Fibroblast of the aortic adventitia (primary cell): ENCODE measurements around the gene AKAP13. TPM values are rescaled to one million over a fixed set of nuclear protein-coding genes. Genes with fewer than 3 reads are reported as not detected.
A peak's percentile ranks its signal among the peaks of the same experiment; 100 is the strongest.
"Not testable (repeated sequence)": the region's sequence is repeated elsewhere in the genome, so short reads cannot be mapped to it uniquely, and the experiment has no call there.

Experiments
- DNase-seq: peaks from one replicate; pipeline ENCODE4 v3.0.0-alpha.2; 2010; ENCODE audit warnings: low read depth
- H3K4me3 ChIP-seq: 2 replicates; pipeline ENCODE4 v1.5.1; 2011; ENCODE audit warnings: low read depth, mild to moderate bottlenecking, control low read depth, low read length, moderate library complexity
- CTCF ChIP-seq: IDR thresholded peaks from 2 replicates; pipeline ENCODE4 v1.5.1; 2011; ENCODE audit warnings: mild to moderate bottlenecking, low read length, control low read depth, inconsistent platforms; ENCODE audit not compliant: insufficient read depth
- total RNA-seq: library from RNA; depleted of rRNA; stranded (reverse); fragments of >200 nt; gene quantifications from 2 replicates; pipeline ENCODE4 v1.2.3, GENCODE V29; 2012; ENCODE audit warnings: low replicate concordance

AKAP13 gene
- total RNA-seq, 1 donor, result 89.9 TPM

DNA sequence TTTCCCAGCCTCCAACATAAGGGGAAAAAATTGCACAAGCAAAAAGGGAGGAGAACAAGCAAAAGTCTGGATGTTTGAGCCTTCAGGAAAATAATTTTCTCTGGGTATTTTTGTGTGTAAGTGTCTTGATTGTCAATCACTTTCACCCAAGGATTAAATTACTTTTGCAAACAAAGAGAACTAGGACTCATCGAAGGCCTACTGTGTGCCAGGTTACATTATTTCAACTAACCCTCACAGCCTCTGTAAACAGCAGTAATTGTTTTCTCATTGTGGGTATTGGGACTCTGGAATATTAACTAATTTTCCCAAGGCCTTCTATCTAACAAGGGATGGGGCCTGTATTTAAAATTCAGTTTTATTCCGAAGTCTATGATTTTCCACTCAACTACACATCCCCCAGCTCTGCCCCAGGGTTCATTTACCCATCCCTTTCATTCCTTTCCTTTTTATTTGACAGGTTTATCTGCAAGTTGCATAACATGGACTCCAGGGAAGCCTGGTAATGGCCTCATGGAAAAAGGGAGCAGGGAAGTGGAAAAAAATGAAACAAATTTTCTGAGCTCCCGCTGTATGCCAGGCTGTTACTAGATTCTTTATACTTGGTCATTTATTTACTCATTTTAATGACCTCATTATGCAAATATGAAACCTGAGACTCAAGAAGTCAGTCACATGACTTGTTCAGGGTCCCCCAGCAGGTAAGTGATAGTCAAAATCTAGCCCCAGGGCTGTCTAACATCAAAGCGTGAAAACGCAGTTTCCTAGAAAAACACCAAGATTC lies 32.9 kb upstream of the AKAP13 start:
- not testable (repeated sequence) for H3K4me3 ChIP-seq, DNase-seq

DNA sequence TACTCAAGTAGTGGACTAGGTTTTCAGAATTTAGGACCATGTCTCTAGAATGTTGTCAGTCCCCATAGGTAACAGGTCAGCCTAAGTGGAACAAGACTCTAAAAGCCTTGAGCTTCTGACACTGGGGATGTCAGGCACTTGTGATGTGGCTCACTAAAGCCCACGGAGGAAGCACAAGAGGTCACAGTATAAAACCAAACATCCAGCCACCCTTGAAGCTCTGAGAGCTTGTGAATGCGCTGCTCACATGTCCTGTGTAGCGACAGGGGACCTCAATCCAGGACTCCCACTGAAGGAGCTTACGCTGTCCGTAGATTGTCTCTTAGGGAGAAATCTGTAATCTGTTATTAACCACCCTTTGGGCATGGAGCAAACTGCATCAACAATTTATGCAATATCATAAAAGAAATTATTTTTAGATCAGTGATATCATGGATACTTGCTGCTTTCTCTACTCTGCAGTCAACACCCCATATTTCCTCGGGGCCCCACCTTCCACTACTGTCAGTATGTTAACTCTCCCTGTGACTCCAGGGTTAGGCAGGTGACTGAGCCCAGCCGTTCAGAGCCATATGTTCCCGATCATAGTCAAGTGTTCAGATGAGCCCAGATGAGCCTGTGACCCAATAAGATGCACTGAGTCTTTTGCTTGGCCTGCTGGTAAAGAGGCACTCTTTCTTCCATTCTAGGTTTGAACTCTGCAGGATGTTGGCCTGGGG lies 32.2 kb upstream of the AKAP13 start:
- not testable (repeated sequence) for H3K4me3 ChIP-seq, DNase-seq

- DNase-seq, H3K4me3 ChIP-seq: not testable (repeated sequence)
Measured at GRCh38 chr15:85349062-85349461, 31.3 kb upstream of the AKAP13 start.

DNA sequence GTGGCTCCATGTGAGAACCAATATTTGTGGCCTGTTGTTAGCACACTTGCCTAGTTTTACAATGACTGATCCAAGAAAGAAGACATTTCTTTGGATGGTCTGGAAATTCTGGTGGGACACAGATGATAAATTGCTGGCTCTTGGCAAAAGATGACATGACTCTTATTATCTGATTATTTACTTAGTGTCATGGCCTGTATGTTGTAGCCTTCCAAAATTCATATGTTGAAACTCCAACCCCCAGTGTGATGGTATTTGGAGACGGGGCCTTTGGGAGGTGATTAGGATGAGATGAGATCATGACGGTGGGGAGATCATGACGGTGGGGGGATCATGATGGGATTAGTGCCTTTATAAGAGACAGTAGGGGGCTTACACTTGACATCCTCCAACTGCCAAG lies 30.0 kb upstream of the AKAP13 start:
- TF ChIP-seq CTCF, result no peak
- H3K4me3 ChIP-seq, result no peak overlapping the region
- DNase-seq, result peak; percentile 76

DNA sequence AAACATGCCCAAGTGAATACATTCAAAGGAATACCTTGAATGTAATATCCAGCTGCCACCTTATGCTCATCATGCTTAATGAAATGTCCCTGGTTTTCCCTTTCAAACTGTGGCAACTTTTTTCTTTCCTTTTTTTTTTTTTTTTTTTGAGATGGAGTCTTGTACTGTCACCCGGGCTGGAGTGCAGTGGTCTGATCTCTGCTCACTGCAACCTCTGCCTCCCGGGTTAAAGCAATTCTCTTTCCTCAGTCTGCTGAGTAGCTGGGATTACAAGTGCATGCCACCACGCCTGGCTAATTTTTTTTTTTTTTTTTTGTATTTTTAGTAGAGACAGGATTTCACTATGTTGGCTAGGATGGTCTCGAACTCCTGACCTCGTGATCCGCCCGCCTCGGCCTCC lies 28.9 kb upstream of the AKAP13 start:
- not testable (repeated sequence) for H3K4me3 ChIP-seq, DNase-seq

DNA sequence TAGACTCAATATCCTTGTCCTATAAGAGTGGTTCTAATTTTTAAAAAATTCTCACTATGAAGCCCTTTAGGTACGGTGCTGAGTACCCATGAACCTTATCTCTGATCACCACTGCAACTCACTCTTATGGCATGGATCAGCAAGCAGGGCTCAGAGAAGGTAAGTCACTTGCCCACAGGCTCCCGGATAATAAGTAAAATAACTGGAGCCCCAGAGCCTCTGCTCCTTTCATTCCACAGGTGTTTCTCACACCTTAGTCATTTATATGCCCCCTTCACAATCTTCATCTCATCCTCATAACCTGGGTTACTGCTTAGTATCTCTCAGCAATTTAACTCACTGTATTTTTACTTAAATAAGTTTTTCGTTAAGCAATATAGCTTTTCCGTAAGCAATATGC lies 28.4 kb upstream of the AKAP13 start:
- H3K4me3 ChIP-seq, result no peak overlapping the region
- no peak for DNase-seq
- TF ChIP-seq CTCF, result no peak

GRCh38 chr15:85353516-85353915 lies 26.9 kb upstream of the AKAP13 start:
- DNase-seq, result no peak
- TF ChIP-seq CTCF, result no peak
- H3K4me3 ChIP-seq, result no peak overlapping the region

- no peak overlapping the region for H3K4me3 ChIP-seq
- peak; percentile 80 for DNase-seq
- no peak for TF ChIP-seq CTCF
Measured at GRCh38 chr15:85354461-85354860, 25.9 kb upstream of the AKAP13 start.

DNA sequence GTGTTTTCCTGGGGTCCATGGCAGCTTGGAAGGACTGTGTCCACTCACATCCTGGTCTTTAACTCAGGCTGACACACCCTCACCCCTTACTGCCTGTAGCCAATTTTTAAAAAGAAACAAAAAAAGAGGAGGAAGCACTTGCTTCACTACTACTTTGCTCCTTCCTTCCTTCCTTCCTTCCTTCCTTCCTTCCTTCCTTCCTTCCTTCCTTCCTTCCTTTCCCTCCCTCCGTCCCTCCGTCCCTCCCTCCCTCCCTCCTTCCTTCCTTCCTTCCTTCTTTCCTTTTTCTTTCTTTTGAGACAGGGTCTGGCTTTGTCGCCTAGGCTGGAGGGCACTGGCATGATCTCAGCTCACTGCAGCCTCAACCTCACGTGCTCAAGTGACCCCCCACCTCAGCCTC lies 25.5 kb upstream of the AKAP13 start:
- no peak overlapping the region for H3K4me3 ChIP-seq
- DNase-seq, result no peak
- TF ChIP-seq CTCF, result no peak
